ENCODE results near the gene SLC30A2. TPM values are rescaled to one million over a fixed set of nuclear protein-coding genes. Genes with fewer than 3 reads are reported as not detected.
A peak's percentile ranks its signal among the peaks of the same experiment; 100 is the strongest.
"Not testable (repeated sequence)": the region's sequence is repeated elsewhere in the genome, so short reads cannot be mapped to it uniquely, and the experiment has no call there.

Gene SLC30A2
- not detected for total RNA-seq

- peaks cover 2% of the 10 kb centered on the region for H3K4me1 Mint-ChIP-seq
- POLR2A ChIA-PET, result no interaction called here
- DNase-seq (no peak), ATAC-seq (ENCODE audit: low read depth) (peak; percentile 19)
- no peak within 1 kb of the TSS for H3K27ac Mint-ChIP-seq
- no peaks in the 10 kb centered on the region for H3K36me3 Mint-ChIP-seq
- no peaks in the 10 kb centered on the region for H3K9me3 Mint-ChIP-seq
- H3K27me3 Mint-ChIP-seq, result peaks cover 65% of the 10 kb centered on the region
- peak within 1 kb of the TSS; percentile 8 for H3K4me3 Mint-ChIP-seq
Observed at GRCh38 chr1:26045722-26046245, at the start of gene SLC30A2. Gene SLC30A2 (minus strand): TSS chr1:26046118. CDS start chr1:26045896, 222 bp downstream.

- no peaks in the 10 kb centered on the region for H3K36me3 Mint-ChIP-seq
- H3K27ac Mint-ChIP-seq, result no peak overlapping the region
- ATAC-seq (ENCODE audit: low read depth) (no peak), DNase-seq (no peak)
- peaks cover 50% of the 10 kb centered on the region for H3K27me3 Mint-ChIP-seq
- POLR2A ChIA-PET, result no interaction called here
- peaks cover 5% of the 10 kb centered on the region for H3K4me1 Mint-ChIP-seq
- no peaks in the 10 kb centered on the region for H3K9me3 Mint-ChIP-seq
- no peak overlapping the region for H3K4me3 Mint-ChIP-seq
Observed at GRCh38 chr1:26094677-26095383, 48.9 kb upstream of the SLC30A2 start.

GRCh38 chr1:26094076-26094669 is 48.3 kb upstream of the SLC30A2 start:
- ATAC-seq (ENCODE audit: low read depth) (no peak), DNase-seq (no peak)
- H3K9me3 Mint-ChIP-seq, result no peaks in the 10 kb centered on the region
- no peak overlapping the region for H3K4me3 Mint-ChIP-seq
- H3K27me3 Mint-ChIP-seq, result peaks cover 52% of the 10 kb centered on the region
- POLR2A ChIA-PET, result no interaction called here
- no peak overlapping the region for H3K27ac Mint-ChIP-seq
- no peaks in the 10 kb centered on the region for H3K36me3 Mint-ChIP-seq
- peaks cover 5% of the 10 kb centered on the region for H3K4me1 Mint-ChIP-seq

GRCh38 chr1:26093569-26093968 is 47.7 kb upstream of the SLC30A2 start:
- H3K27ac Mint-ChIP-seq, result not testable (repeated sequence)

GRCh38 chr1:26092422-26092821 is 46.5 kb upstream of the SLC30A2 start:
- no peaks in the 10 kb centered on the region for H3K9me3 Mint-ChIP-seq
- POLR2A ChIA-PET, result no interaction called here
- H3K4me3 Mint-ChIP-seq, result no peak overlapping the region
- ATAC-seq (ENCODE audit: low read depth), result no peak
- H3K27ac Mint-ChIP-seq, result no peak overlapping the region
- no peak for DNase-seq
- peaks cover 47% of the 10 kb centered on the region for H3K27me3 Mint-ChIP-seq
- H3K36me3 Mint-ChIP-seq, result no peaks in the 10 kb centered on the region
- H3K4me1 Mint-ChIP-seq, result no peaks in the 10 kb centered on the region

More at GRCh38 chr1:26093569-26093968, 47.7 kb upstream of the SLC30A2 start:
- POLR2A ChIA-PET; H3K36me3 Mint-ChIP-seq; ATAC-seq (ENCODE audit: low read depth); H3K9me3 Mint-ChIP-seq; DNase-seq; H3K4me1 Mint-ChIP-seq; H3K4me3 Mint-ChIP-seq: not testable (repeated sequence)
- H3K27me3 Mint-ChIP-seq, result peaks cover 51% of the 10 kb centered on the region

GRCh38 chr1:26090893-26091292 is 45.0 kb upstream of the SLC30A2 start:
- H3K36me3 Mint-ChIP-seq, result no peaks in the 10 kb centered on the region
- POLR2A ChIA-PET, result no interaction called here
- no peak overlapping the region for H3K4me3 Mint-ChIP-seq
- no peak overlapping the region for H3K27ac Mint-ChIP-seq
- H3K9me3 Mint-ChIP-seq, result no peaks in the 10 kb centered on the region
- DNase-seq (no peak), ATAC-seq (ENCODE audit: low read depth) (no peak)
- H3K27me3 Mint-ChIP-seq, result peaks cover 45% of the 10 kb centered on the region
- H3K4me1 Mint-ChIP-seq, result no peaks in the 10 kb centered on the region

- no peak for DNase-seq
Observed at GRCh38 chr1:26089125-26089524, 43.2 kb upstream of the SLC30A2 start.

GRCh38 chr1:26084844-26085243 is 38.9 kb upstream of the SLC30A2 start:
- Mint-ChIP-seq H3K27me3 (peaks cover 25% of the 10 kb centered on the region), H3K4me1 (no peaks in the 10 kb centered on the region), H3K4me3 (no peak overlapping the region), H3K9me3 (no peaks in the 10 kb centered on the region), H3K36me3 (no peaks in the 10 kb centered on the region), H3K27ac (no peak overlapping the region)
- ATAC-seq (ENCODE audit: low read depth) (no peak), DNase-seq (no peak)
- POLR2A ChIA-PET, result no interaction called here

More at GRCh38 chr1:26089125-26089524, 43.2 kb upstream of the SLC30A2 start:
- Mint-ChIP-seq H3K4me3 (no peak overlapping the region), H3K4me1 (no peaks in the 10 kb centered on the region), H3K36me3 (no peaks in the 10 kb centered on the region), H3K27me3 (peaks cover 52% of the 10 kb centered on the region), H3K27ac (no peak overlapping the region), H3K9me3 (no peaks in the 10 kb centered on the region)
- ATAC-seq (ENCODE audit: low read depth), result no peak
- POLR2A ChIA-PET, result no interaction called here

- no peak overlapping the region for H3K4me3 Mint-ChIP-seq
- no peak for ATAC-seq (ENCODE audit: low read depth)
- H3K9me3 Mint-ChIP-seq, result no peaks in the 10 kb centered on the region
- no peaks in the 10 kb centered on the region for H3K4me1 Mint-ChIP-seq
- POLR2A ChIA-PET, result no interaction called here
- H3K36me3 Mint-ChIP-seq, result no peaks in the 10 kb centered on the region
- no peak for DNase-seq
- peaks cover 25% of the 10 kb centered on the region for H3K27me3 Mint-ChIP-seq
- H3K27ac Mint-ChIP-seq, result no peak overlapping the region
Observed at GRCh38 chr1:26084091-26084561, 38.2 kb upstream of the SLC30A2 start.

GRCh38 chr1:26083208-26083607 is 37.3 kb upstream of the SLC30A2 start:
- no peaks in the 10 kb centered on the region for H3K36me3 Mint-ChIP-seq
- no peaks in the 10 kb centered on the region for H3K9me3 Mint-ChIP-seq
- no peak overlapping the region for H3K4me3 Mint-ChIP-seq
- no peaks in the 10 kb centered on the region for H3K4me1 Mint-ChIP-seq
- H3K27ac Mint-ChIP-seq, result no peak overlapping the region
- POLR2A ChIA-PET, result no interaction called here
- ATAC-seq (ENCODE audit: low read depth) (no peak), DNase-seq (no peak)
- H3K27me3 Mint-ChIP-seq, result peaks cover 25% of the 10 kb centered on the region

- Mint-ChIP-seq H3K4me1 (no peaks in the 10 kb centered on the region), H3K36me3 (no peaks in the 10 kb centered on the region), H3K4me3 (no peak overlapping the region), H3K27ac (no peak overlapping the region), H3K9me3 (no peaks in the 10 kb centered on the region), H3K27me3 (peaks cover 32% of the 10 kb centered on the region)
- no peak for ATAC-seq (ENCODE audit: low read depth)
- DNase-seq, result no peak
- POLR2A ChIA-PET, result no interaction called here
Observed at GRCh38 chr1:26082020-26082350, 36.1 kb upstream of the SLC30A2 start.

- POLR2A ChIA-PET, result no interaction called here
- no peaks in the 10 kb centered on the region for H3K36me3 Mint-ChIP-seq
- ATAC-seq (ENCODE audit: low read depth) (no peak), DNase-seq (no peak)
- H3K4me3 Mint-ChIP-seq, result no peak overlapping the region
- no peaks in the 10 kb centered on the region for H3K4me1 Mint-ChIP-seq
- H3K27ac Mint-ChIP-seq, result no peak overlapping the region
- H3K9me3 Mint-ChIP-seq, result no peaks in the 10 kb centered on the region
- peaks cover 27% of the 10 kb centered on the region for H3K27me3 Mint-ChIP-seq
Observed at GRCh38 chr1:26081267-26082019, 35.5 kb upstream of the SLC30A2 start.

GRCh38 chr1:26079960-26080814 is 34.3 kb upstream of the SLC30A2 start:
- ATAC-seq (ENCODE audit: low read depth), result no peak
- POLR2A ChIA-PET, result no interaction called here
- H3K27ac Mint-ChIP-seq, result no peak overlapping the region

More at GRCh38 chr1:26079960-26080814, 34.3 kb upstream of the SLC30A2 start:
- DNase-seq, result no peak
- Mint-ChIP-seq H3K9me3 (no peaks in the 10 kb centered on the region), H3K4me3 (no peak overlapping the region), H3K4me1 (peaks cover 5% of the 10 kb centered on the region), H3K36me3 (no peaks in the 10 kb centered on the region), H3K27me3 (peaks cover 28% of the 10 kb centered on the region)
